ENCODE measurements around the gene IRAK4.

IRAK4 gene

DNA sequence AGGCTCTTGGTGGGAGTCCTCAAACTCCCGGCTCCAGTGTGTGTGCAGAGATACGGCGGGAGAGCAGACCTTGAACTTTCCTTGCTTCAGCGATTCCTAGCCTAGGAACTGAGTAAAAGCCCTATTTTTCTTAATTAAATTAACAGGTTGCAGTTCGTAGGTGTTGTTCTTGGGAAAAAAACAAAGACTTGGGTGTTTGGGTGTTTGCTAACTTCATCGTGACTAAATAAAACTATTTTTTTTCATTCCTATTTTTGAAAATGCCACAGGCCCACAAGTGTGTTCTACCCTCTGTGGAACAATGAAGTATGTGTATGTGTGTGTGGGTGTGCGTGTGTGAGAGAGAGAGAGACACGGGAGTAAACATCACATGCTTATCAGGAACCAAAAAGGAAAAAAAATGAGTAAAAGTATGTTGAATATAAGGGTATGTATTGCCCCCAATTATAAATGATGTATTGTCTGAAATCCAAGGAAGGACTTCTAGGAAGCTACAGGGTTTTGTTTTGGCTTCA is 77.8 kb downstream of the IRAK4 start:
- DNase-seq (ENCODE audit: low read depth, low spot score), result no peak

Data from ELF-1 (cell line).